OCI-LY3 (cell line): ENCODE data around the gene FER1L5.
"Not testable (repeated sequence)": the region's sequence is repeated elsewhere in the genome, so short reads cannot be mapped to it uniquely, and the experiment has no call there.

Experiments used
- H2AFZ ChIP-seq: fragments of 200-600, 300-600 bp; shearing (Covaris generic); 2 replicates; pipeline ENCODE4 v1.6.0; 2014; ENCODE audit warnings: antibody characterized with exemption, low read depth, low read length
- H3K27ac ChIP-seq: fragments of 200-600, 300-600 bp; sonication (generic); 2 replicates; pipeline ENCODE4 v1.5.1; 2014; ENCODE audit warnings: mild to moderate bottlenecking, low read length, moderate library complexity, mixed read lengths
- H3K27me3 ChIP-seq: fragments of 200-600, 300-600 bp; sonication (generic); 2 replicates; pipeline ENCODE4 v1.6.1; 2014; ENCODE audit warnings: low read depth, low read length, mixed read lengths
- H3K36me3 ChIP-seq: fragments of 200-600, 300-600 bp; sonication (generic); replicated peaks from 2 replicates; pipeline ENCODE3; 2014; ENCODE audit warnings: low read depth, low read length, mixed read lengths
- H3K4me1 ChIP-seq: fragments of 300-600, 200-600 bp; sonication (generic); 2 replicates; pipeline ENCODE4 v1.6.1; 2014; ENCODE audit warnings: low read length, mixed read lengths
- H3K4me2 ChIP-seq: fragments of 200-600, 300-600 bp; sonication (generic); 2 replicates; pipeline ENCODE4 v1.6.1; 2014; ENCODE audit warnings: low read length, mixed read lengths
- H3K4me3 ChIP-seq: fragments of 300-600, 200-600 bp; sonication (generic); 2 replicates; pipeline ENCODE4 v1.5.1; 2014; ENCODE audit warnings: antibody characterized with exemption, mild to moderate bottlenecking, low read length, moderate library complexity
- H3K79me2 ChIP-seq: fragments of 300-600, 200-600 bp; shearing (Covaris generic); 2 replicates; pipeline ENCODE4 v1.6.1; 2014; ENCODE audit warnings: mild to moderate bottlenecking, low read length, mixed read lengths
- H3K9ac ChIP-seq: fragments of 300-600, 200-600 bp; shearing (Covaris generic); 2 replicates; pipeline ENCODE4 v1.6.0; 2014; ENCODE audit warnings: mild to moderate bottlenecking, low read length, moderate library complexity
- H3K9me3 ChIP-seq: fragments of 200-600, 300-600 bp; shearing (Covaris generic); 2 replicates; pipeline ENCODE4 v1.6.1; 2014; ENCODE audit warnings: low read length, mixed read lengths; ENCODE audit not compliant: insufficient read depth
- H4K20me1 ChIP-seq: fragments of 200-600, 300-600 bp; sonication (generic); 2 replicates; pipeline ENCODE4 v1.6.1; 2016; ENCODE audit warnings: low read length, mixed read lengths; ENCODE audit not compliant: insufficient read depth
- CTCF ChIP-seq: fragments of 200-600, 300-600 bp; sonication (generic); IDR thresholded peaks from 2 replicates; pipeline ENCODE4 v1.5.1; 2014; ENCODE audit warnings: antibody characterized with exemption, low read length, low read depth
- EZH2phosphoT487 ChIP-seq: fragments of 200-600 bp; shearing (Covaris generic); IDR thresholded peaks from 2 replicates; pipeline ENCODE4 v1.6.1; 2018; ENCODE audit warnings: antibody characterized with exemption, mixed run types, low read depth

Gene FER1L5

GRCh38 chr2:96663829-96664228 is 21.3 kb downstream of the FER1L5 start:
- Histone ChIP-seq H3K27ac (no peak overlapping the region), H3K4me3 (no peak overlapping the region), H3K79me2 (no peaks in the 10 kb centered on the region), H3K4me1 (no peaks in the 10 kb centered on the region), H3K9me3 (no peaks in the 10 kb centered on the region), H3K36me3 (no peaks in the 10 kb centered on the region), H3K4me2 (no peak overlapping the region), H4K20me1 (no peaks in the 10 kb centered on the region), H3K27me3 (no peaks in the 10 kb centered on the region), H2AFZ (no peak overlapping the region), H3K9ac (no peak overlapping the region)
- TF ChIP-seq EZH2phosphoT487 (no peak), CTCF (no peak)

GRCh38 chr2:96664366-96664925 is 21.9 kb downstream of the FER1L5 start:
- H3K9me3 ChIP-seq = no peaks in the 10 kb centered on the region
- no peak overlapping the region for H3K4me2 ChIP-seq
- no peak overlapping the region for H3K9ac ChIP-seq
- no peaks in the 10 kb centered on the region for H3K36me3 ChIP-seq
- TF ChIP-seq EZH2phosphoT487 = no peak
- TF ChIP-seq CTCF = no peak
- no peaks in the 10 kb centered on the region for H3K27me3 ChIP-seq
- H4K20me1 ChIP-seq = no peaks in the 10 kb centered on the region
- H3K4me1 ChIP-seq = no peaks in the 10 kb centered on the region
- H2AFZ ChIP-seq = no peak overlapping the region
- no peak overlapping the region for H3K27ac ChIP-seq
- H3K4me3 ChIP-seq = no peak overlapping the region
- H3K79me2 ChIP-seq = no peaks in the 10 kb centered on the region

GRCh38 chr2:96665083-96665569 is 22.6 kb downstream of the FER1L5 start:
- TF ChIP-seq CTCF (no peak), EZH2phosphoT487 (no peak)
- Histone ChIP-seq H3K27ac (no peak overlapping the region), H3K4me2 (no peak overlapping the region), H2AFZ (no peak overlapping the region), H3K36me3 (no peaks in the 10 kb centered on the region), H3K4me3 (no peak overlapping the region), H3K79me2 (no peaks in the 10 kb centered on the region), H3K27me3 (no peaks in the 10 kb centered on the region), H4K20me1 (no peaks in the 10 kb centered on the region), H3K9ac (no peak overlapping the region), H3K9me3 (no peaks in the 10 kb centered on the region), H3K4me1 (no peaks in the 10 kb centered on the region)

- H4K20me1 ChIP-seq, H3K79me2 ChIP-seq, H3K27me3 ChIP-seq, H3K9me3 ChIP-seq, H3K36me3 ChIP-seq, H3K27ac ChIP-seq, H3K4me3 ChIP-seq, H3K9ac ChIP-seq, H2AFZ ChIP-seq, H3K4me2 ChIP-seq, H3K4me1 ChIP-seq: not testable (repeated sequence)
Observed at GRCh38 chr2:96665717-96666116, 23.2 kb downstream of the FER1L5 start.
